IMR-90 (cell line): ENCODE measurements around the gene TENT4B. TPM values are rescaled to one million over a fixed set of nuclear protein-coding genes. Genes with fewer than 3 reads are reported as not detected.

ENCODE experiments used
- ATAC-seq: fragments of 200-7000 bp; cut with Tn5 transposase; 2 replicates; pipeline ENCODE4 v1.9.1; 2020; ENCODE audit warnings: low read depth, mild to moderate bottlenecking, moderate library complexity
- BruUV-seq: library from RNA; stranded (reverse); fragments of 400-500 nt; replicated peaks from 2 replicates; lab custom pipeline; 2021; lab: Mats Ljungman, UMichigan
- CTCF ChIA-PET: fragments of 300-600 bp; formaldehyde crosslinking; extraction: SDS; loops from one replicate; lab custom pipeline; 2021; ENCODE audit warnings: antibody characterized with exemption; lab: Yijun Ruan, JAX
- POLR2A ChIA-PET: fragments of 300-600 bp; sonication (Branson Sonifier 250); formaldehyde crosslinking; loops from one replicate; lab custom pipeline; 2022; ENCODE audit warnings: antibody characterized with exemption; ENCODE audit not compliant: unreplicated experiment; lab: Charles Lee
- DNase-seq: peaks from one replicate; pipeline ENCODE4 v3.0.0; 2013
- H2AFZ ChIP-seq: replicated peaks from 2 replicates; pipeline ENCODE3; 2013; ENCODE audit warnings: low read length, mild to moderate bottlenecking; ENCODE audit not compliant: poor library complexity
- H2AK5ac ChIP-seq: 2 replicates; pipeline ENCODE4 v1.6.1; 2013; ENCODE audit warnings: low read depth, low read length, inconsistent platforms
- H2AK9ac ChIP-seq: replicated peaks from 2 replicates; pipeline ENCODE3; 2013; ENCODE audit warnings: mild to moderate bottlenecking, low read depth, low read length, moderate library complexity; ENCODE audit not compliant: poor library complexity
- H2BK120ac ChIP-seq: 2 replicates; pipeline ENCODE4 v1.6.1; 2013; ENCODE audit warnings: low read depth, low read length, inconsistent platforms
- H2BK15ac ChIP-seq: 3 replicates; pipeline ENCODE4 v1.6.1; 2013; ENCODE audit warnings: low read depth, low read length, inconsistent platforms
- H2BK20ac ChIP-seq: 2 replicates; pipeline ENCODE4 v1.6.1; 2013; ENCODE audit warnings: low read depth, mild to moderate bottlenecking, inconsistent platforms, low read length, moderate library complexity
- H2BK5ac ChIP-seq: 2 replicates; pipeline ENCODE4 v1.6.1; 2013; ENCODE audit warnings: mild to moderate bottlenecking, low read depth, low read length, inconsistent platforms; ENCODE audit not compliant: poor library complexity, severe bottlenecking
- H3K14ac ChIP-seq: replicated peaks from 2 replicates; pipeline ENCODE4 v1.6.1; 2013; ENCODE audit warnings: low read depth, low read length, inconsistent platforms
- H3K18ac ChIP-seq: 2 replicates; pipeline ENCODE4 v1.6.1; 2013; ENCODE audit warnings: low read depth, low read length, control low read depth
- H3K23ac ChIP-seq: 2 replicates; pipeline ENCODE4 v1.6.1; 2013; ENCODE audit warnings: low read depth, low read length, inconsistent platforms
- H3K27ac ChIP-seq: 2 replicates; pipeline ENCODE4 v1.5.1; 2013; ENCODE audit warnings: mild to moderate bottlenecking, control low read depth, low read length; ENCODE audit not compliant: insufficient read depth
- H3K27me3 ChIP-seq: 2 replicates; pipeline ENCODE4 v1.6.1; 2013; ENCODE audit warnings: low read length; ENCODE audit not compliant: control insufficient read depth, insufficient read depth
- H3K36me3 ChIP-seq: 2 replicates; pipeline ENCODE4 v1.6.1; 2013; ENCODE audit warnings: low read length, mixed read lengths; ENCODE audit not compliant: control insufficient read depth, insufficient read depth
- H3K4ac ChIP-seq: 2 replicates; pipeline ENCODE4 v1.6.1; 2013; ENCODE audit warnings: low read depth, low read length, inconsistent platforms
- H3K4me1 ChIP-seq: 2 replicates; pipeline ENCODE4 v1.6.1; 2013; ENCODE audit warnings: low read length, mixed read lengths; ENCODE audit not compliant: control insufficient read depth, insufficient read depth
- H3K4me2 ChIP-seq: 2 replicates; pipeline ENCODE4 v1.6.1; 2013; ENCODE audit warnings: low read depth, mild to moderate bottlenecking, control low read depth, low read length, moderate library complexity
- H3K4me3 ChIP-seq: 2 replicates; pipeline ENCODE4 v1.5.1; 2013; ENCODE audit warnings: low read depth, mild to moderate bottlenecking, control low read depth, low read length, moderate library complexity; ENCODE audit not compliant: insufficient read depth
- H3K56ac ChIP-seq: 2 replicates; pipeline ENCODE4 v1.6.1; 2013; ENCODE audit warnings: low read length, inconsistent platforms; ENCODE audit not compliant: insufficient read depth; ENCODE audit errors: extremely low read depth
- H3K79me1 ChIP-seq, 2 experiments: 2 replicates each; pipeline ENCODE4 v1.6.1; 2013; ENCODE audit warnings: low read length in 2 of 2, inconsistent platforms in 1 of 2, low read depth in 1 of 2
- H3K9ac ChIP-seq: 2 replicates; pipeline ENCODE4 v1.6.1; 2013; ENCODE audit warnings: low read depth, low read length, control low read depth
- H3K9me1 ChIP-seq: 2 replicates; pipeline ENCODE4 v1.6.1; 2013; ENCODE audit warnings: low read length, inconsistent platforms; ENCODE audit not compliant: insufficient read depth
- H3K9me3 ChIP-seq: 2 replicates; pipeline ENCODE4 v1.6.1; 2013; ENCODE audit warnings: low read length; ENCODE audit not compliant: control insufficient read depth, insufficient read depth
- H4K20me1 ChIP-seq: 2 replicates; pipeline ENCODE4 v1.6.1; 2013; ENCODE audit warnings: low read length, inconsistent platforms; ENCODE audit not compliant: insufficient read depth
- H4K5ac ChIP-seq: 2 replicates; pipeline ENCODE4 v1.6.1; 2013; ENCODE audit warnings: mild to moderate bottlenecking, low read depth, low read length, control low read depth
- H4K8ac ChIP-seq, 2 experiments: 2 replicates each; pipeline ENCODE4 v1.6.1; 2013; ENCODE audit warnings: low read depth in 2 of 2, low read length in 2 of 2, control low read depth in 1 of 2, inconsistent platforms in 1 of 2
- H4K91ac ChIP-seq: 2 replicates; pipeline ENCODE4 v1.6.1; 2013; ENCODE audit warnings: low read depth, low read length, inconsistent platforms; ENCODE audit not compliant: insufficient read depth
- BHLHE40 ChIP-seq: fragments of 150-350 bp; IDR thresholded peaks from 2 replicates; pipeline ENCODE4 v1.6.1; 2016; ENCODE audit warnings: mild to moderate bottlenecking, low read depth, low read length
- CTCF ChIP-seq: conservative IDR thresholded peaks from 2 replicates; pipeline ENCODE4 v1.5.1; 2012; ENCODE audit warnings: mild to moderate bottlenecking, low read depth, low read length, improper control_type of control experiment
- MXI1 ChIP-seq: IDR thresholded peaks from 2 replicates; pipeline ENCODE4 v1.6.1; 2012; ENCODE audit warnings: low read depth, mild to moderate bottlenecking, low read length, moderate library complexity, borderline replicate concordance
- RAD21 ChIP-seq: IDR thresholded peaks from 2 replicates; pipeline ENCODE4 v1.6.1; 2012; ENCODE audit warnings: low read length, improper control_type of control experiment
- WGBS, 2 experiments: methylation state at CpG; one replicate each; pipeline versions ENCODE4 v1.1.5 to v1.1.7; 2013; ENCODE audit warnings: missing lambda C conversion rate in 2 of 2; ENCODE audit not compliant: insufficient read length in 1 of 2; ENCODE audit errors: extremely low coverage in 2 of 2; 5-methylcytosine and 5-hydroxymethylcytosine counted together
- dilution Hi-C: fragments of 300-500 bp; cut with HindIII; formaldehyde crosslinking; loops from one replicate; pipeline ENCODE4 v1.14.3; 2018; ENCODE audit warnings: low sequenced_read_pairs; ENCODE audit not compliant: unreplicated experiment
- in situ Hi-C: fragments of 300-500 bp; cut with MboI; formaldehyde crosslinking; loops from 3 replicates; pipeline ENCODE4 v1.14.3; 2019; ENCODE audit warnings: low sequenced_read_pairs, inconsistent platforms, mixed read lengths
- intact Hi-C: fragments of 100-400 bp; cut with micrococcal nuclease; formaldehyde crosslinking; loops from 2 replicates; pipeline ENCODE4 v1.10.0; 2022
- polyA plus RNA-seq, 3 experiments: library from polyadenylated mRNA; depleted of rRNA; stranded (reverse); fragments of >200 nt; gene quantifications; 2 replicates each; pipeline ENCODE4 v1.2.3, GENCODE V29; 2012; ENCODE audit warnings: low replicate concordance in 1 of 3
- total RNA-seq: library from RNA; depleted of rRNA; stranded (reverse); fragments of >200 nt; gene quantifications from 2 replicates; pipeline ENCODE4 v1.2.3, GENCODE V29; 2012

Gene TENT4B
- total and polyA plus RNA-seq, 2 of the 4 experiments (the other 2 are of a cell fraction) = 4.1 to 7.0 TPM

DNA sequence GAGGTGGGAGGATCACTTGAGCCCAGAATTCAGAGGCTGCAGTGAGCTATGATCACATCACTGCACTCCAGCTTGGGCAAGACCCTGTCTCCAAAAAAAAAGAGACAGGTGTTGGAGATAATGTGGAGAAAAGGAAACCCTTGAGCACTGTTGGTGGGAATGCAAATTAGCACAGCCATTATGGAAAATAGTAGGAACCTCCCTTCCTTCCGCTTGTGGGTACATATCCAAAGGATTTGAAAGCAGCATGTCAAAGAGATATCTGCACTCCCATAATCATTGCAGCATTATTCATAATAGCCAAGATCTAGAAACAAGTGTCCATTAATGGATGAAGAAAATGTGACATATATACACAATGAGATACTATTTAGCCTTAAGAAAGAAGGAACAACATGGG is 103.5 kb downstream of the TENT4B start:
- H3K27me3 ChIP-seq = peaks cover 25% of the 10 kb centered on the region
- H2AK5ac ChIP-seq = no peak overlapping the region
- no peak overlapping the region for H3K27ac ChIP-seq
- H2BK5ac ChIP-seq = no peak overlapping the region
- H2BK120ac ChIP-seq = no peak overlapping the region
- no peak overlapping the region for H2AFZ ChIP-seq
- H4K20me1 ChIP-seq = no peaks in the 10 kb centered on the region; the same call in 1 of the 2 replicates
- H4K8ac ChIP-seq = no peak overlapping the region
- no peak overlapping the region for H3K4me3 ChIP-seq
- H3K4me1 ChIP-seq = peaks cover 8% of the 10 kb centered on the region
- no peak overlapping the region for H3K4me2 ChIP-seq
- DNase-seq (no peak), ATAC-seq (no peak)
- dilution Hi-C loops (no loop called here), intact Hi-C loops (no loop called here), in situ Hi-C loops (no loop called here)
- H3K23ac ChIP-seq = no peak overlapping the region
- no TSS peak for BruUV-seq
- no CpG with 5 or more reads among the region's 1 CpG for WGBS, 2 experiments
- H3K4ac ChIP-seq = no peak overlapping the region
- no peak overlapping the region for H4K91ac ChIP-seq
- H2BK15ac ChIP-seq = no peak overlapping the region
- no peak overlapping the region for H3K14ac ChIP-seq
- peaks cover 4% of the 10 kb centered on the region; the same call in 1 of the 2 replicates for H3K9me1 ChIP-seq
- H3K36me3 ChIP-seq = no peaks in the 10 kb centered on the region
- no peak for TF ChIP-seq CTCF
- no peak for TF ChIP-seq MXI1
- TF ChIP-seq RAD21 = no peak
- no peak for TF ChIP-seq BHLHE40
- no peak overlapping the region for H3K56ac ChIP-seq
- H4K5ac ChIP-seq = no peak overlapping the region
- no peaks in the 10 kb centered on the region for H3K79me1 ChIP-seq
- no peak overlapping the region for H3K9ac ChIP-seq
- POLR2A ChIA-PET = no interaction called here
- H3K9me3 ChIP-seq = peaks cover 4% of the 10 kb centered on the region
- no peak overlapping the region for H3K18ac ChIP-seq
- no peak overlapping the region for H2BK20ac ChIP-seq
- CTCF ChIA-PET = no interaction called here
- H2AK9ac ChIP-seq = no peak overlapping the region
